ENCODE measurements around the gene TPCN1. TPM values are rescaled to one million over a fixed set of nuclear protein-coding genes. Genes with fewer than 3 reads are reported as not detected.

The TPCN1 gene
- total and polyA plus RNA-seq, 2 of the 13 experiments (the other 11 are each of a cell fraction or from before 2014, with no cell fraction given): 8.0 to 26.8 TPM

GRCh38 chr12:113230315-113231234 lies 9.3 kb downstream of the TPCN1 start (continued):
- TF ChIP-seq ZNF549 (CRISPR knock-in tag; IDR thresholded peaks at IDR 0.05): no peak
- TF ChIP-seq NPAS2 (CRISPR knock-in tag; IDR thresholded peaks at IDR 0.05; ENCODE audit: borderline replicate concordance): no peak
- no peak for TF ChIP-seq RNF219 (CRISPR knock-in tag; IDR thresholded peaks at IDR 0.05)
- TF ChIP-seq MAF1 (CRISPR knock-in tag; IDR thresholded peaks at IDR 0.05; ENCODE audit: borderline replicate concordance): no peak
- TF ChIP-seq NR2F1 (CRISPR knock-in tag; IDR thresholded peaks at IDR 0.05): peak in 1 of 2 experiments; percentile 61; a peak in 2 of 4 replicates
- TF ChIP-seq NR2F6 (IDR thresholded peaks at IDR 0.05): peak; percentile 67
- TF ChIP-seq NR2F6 (CRISPR knock-in tag; IDR thresholded peaks at IDR 0.05): peak; percentile 78
- no peak for TF ChIP-seq JDP2 (CRISPR knock-in tag; IDR thresholded peaks at IDR 0.05; ENCODE audit: borderline replicate concordance)
- no peak for TF ChIP-seq TRIM22 (IDR thresholded peaks at IDR 0.05)
- no peak for TF ChIP-seq ZNF878 (CRISPR knock-in tag; IDR thresholded peaks at IDR 0.05)
- no peak for TF ChIP-seq TIGD3 (CRISPR knock-in tag; IDR thresholded peaks at IDR 0.05; ENCODE audit: borderline replicate concordance)
- no peak for TF ChIP-seq SRY (CRISPR knock-in tag; IDR thresholded peaks at IDR 0.05)
- TF ChIP-seq ATF7-NPFF (CRISPR knock-in tag; IDR thresholded peaks at IDR 0.05; ENCODE audit: low read depth): no peak
- 0 out of 2 replicates have a peak, but pooled peaks have one; percentile 31 for TF ChIP-seq ATF2 (CRISPR knock-in tag; IDR thresholded peaks at IDR 0.05)
- TF ChIP-seq SIN3B (IDR thresholded peaks at IDR 0.05; ENCODE audit: low read length): no peak
- TF ChIP-seq ZC3H4 (CRISPR knock-in tag; IDR thresholded peaks at IDR 0.05; ENCODE audit: borderline replicate concordance): no peak
- TF ChIP-seq MIXL1 (CRISPR knock-in tag; IDR thresholded peaks at IDR 0.05): no peak
- 0 out of 2 replicates have a peak, but pooled peaks have one; percentile 45 for TF ChIP-seq THAP7 (CRISPR knock-in tag; IDR thresholded peaks at IDR 0.05)
- TF ChIP-seq ZNF792 (CRISPR knock-in tag; IDR thresholded peaks at IDR 0.05): peak; percentile 51; the same call in 1 of the 2 replicates
